ENCODE results near the gene PTBP3.
"Not testable (repeated sequence)": the region's sequence is repeated elsewhere in the genome, so short reads cannot be mapped to it uniquely, and the experiment has no call there.

PTBP3 gene

DNA sequence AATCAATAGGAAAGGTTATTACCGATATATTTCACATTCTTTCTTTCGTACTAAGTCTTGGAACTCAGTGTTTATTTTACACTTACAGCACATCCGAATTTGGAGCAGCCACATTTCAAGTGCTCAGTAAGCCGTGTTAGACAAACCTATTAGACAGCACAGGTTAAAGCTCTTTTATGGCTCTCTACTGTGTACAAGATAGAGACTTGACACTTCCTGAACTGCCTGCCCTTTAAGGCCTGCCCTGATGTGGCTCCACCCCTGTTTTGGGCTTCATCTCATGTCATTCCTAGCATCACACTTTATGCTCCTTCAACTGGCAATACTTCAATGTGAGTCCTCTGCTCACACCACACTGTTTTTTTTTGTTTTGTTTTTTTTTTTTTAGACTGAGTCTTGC is 134.8 kb downstream of the PTBP3 start:
- TF ChIP-seq, protein P1, sequence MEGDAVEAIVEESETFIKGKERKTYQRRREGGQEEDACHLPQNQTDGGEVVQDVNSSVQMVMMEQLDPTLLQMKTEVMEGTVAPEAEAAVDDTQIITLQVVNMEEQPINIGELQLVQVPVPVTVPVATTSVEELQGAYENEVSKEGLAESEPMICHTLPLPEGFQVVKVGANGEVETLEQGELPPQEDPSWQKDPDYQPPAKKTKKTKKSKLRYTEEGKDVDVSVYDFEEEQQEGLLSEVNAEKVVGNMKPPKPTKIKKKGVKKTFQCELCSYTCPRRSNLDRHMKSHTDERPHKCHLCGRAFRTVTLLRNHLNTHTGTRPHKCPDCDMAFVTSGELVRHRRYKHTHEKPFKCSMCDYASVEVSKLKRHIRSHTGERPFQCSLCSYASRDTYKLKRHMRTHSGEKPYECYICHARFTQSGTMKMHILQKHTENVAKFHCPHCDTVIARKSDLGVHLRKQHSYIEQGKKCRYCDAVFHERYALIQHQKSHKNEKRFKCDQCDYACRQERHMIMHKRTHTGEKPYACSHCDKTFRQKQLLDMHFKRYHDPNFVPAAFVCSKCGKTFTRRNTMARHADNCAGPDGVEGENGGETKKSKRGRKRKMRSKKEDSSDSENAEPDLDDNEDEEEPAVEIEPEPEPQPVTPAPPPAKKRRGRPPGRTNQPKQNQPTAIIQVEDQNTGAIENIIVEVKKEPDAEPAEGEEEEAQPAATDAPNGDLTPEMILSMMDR (IDR thresholded peaks at IDR 0.05; ENCODE audit: low read length), result no peak
- no peak for TF ChIP-seq EZH2 (IDR thresholded peaks at IDR 0.05; ENCODE audit: borderline replicate concordance, low read length)
- Histone ChIP-seq H3K4me3 (ENCODE audit: low read depth, low read length, poor library complexity, severe bottlenecking) (no peak overlapping the region), H3K36me3 (ENCODE audit: insufficient read depth, low read length) (no peaks in the 10 kb centered on the region), H2AFZ (ENCODE audit: low read length) (no peak overlapping the region), H3K9me3 (ENCODE audit: low read length) (no peaks in the 10 kb centered on the region), H3K27me3 (ENCODE audit: insufficient read depth, low read length) (no peaks in the 10 kb centered on the region), H3K9me2 (ENCODE audit: low read depth, low read length) (no peaks in the 10 kb centered on the region), H3K27ac (ENCODE audit: low read depth, low read length, poor library complexity, severe bottlenecking) (no peak overlapping the region), H3K79me2 (ENCODE audit: insufficient read depth, low read length) (no peaks in the 10 kb centered on the region), H3F3A (ENCODE audit: insufficient read depth, low read length) (no peaks in the 10 kb centered on the region), H4K20me1 (ENCODE audit: insufficient read depth, low read length) (no peaks in the 10 kb centered on the region), H3K4me2 (ENCODE audit: low read length) (no peak overlapping the region), H3K9ac (ENCODE audit: low read length) (no peak overlapping the region), H3K4me1 (ENCODE audit: insufficient read depth, low read length, severe bottlenecking) (no peaks in the 10 kb centered on the region)

DNA sequence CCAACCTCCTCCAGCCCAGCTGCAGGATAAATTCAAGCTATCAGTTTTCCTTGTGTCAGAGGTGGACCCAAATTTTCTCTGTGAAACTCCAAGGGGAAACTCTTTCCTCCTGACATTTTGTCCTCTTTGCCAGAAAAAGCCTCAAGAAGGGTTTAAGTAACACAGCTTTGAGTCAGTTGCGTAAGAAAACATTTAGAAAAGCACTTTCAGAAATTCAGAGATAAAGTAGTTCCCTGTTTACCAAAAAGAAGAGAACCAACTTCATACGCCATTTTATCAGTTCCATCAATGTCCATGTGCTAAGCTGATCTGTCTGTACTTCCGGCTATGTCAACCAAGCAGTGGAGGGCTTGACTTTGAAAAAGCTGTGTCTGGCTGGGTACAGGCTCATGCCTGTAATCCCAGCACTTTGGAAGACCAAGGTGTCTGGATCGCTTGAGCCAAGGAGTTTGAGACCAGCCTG is 138.4 kb downstream of the PTBP3 start:
- Histone ChIP-seq H3K36me3 (ENCODE audit: insufficient read depth, low read length) (no peaks in the 10 kb centered on the region), H3F3A (ENCODE audit: insufficient read depth, low read length) (no peaks in the 10 kb centered on the region), H3K4me2 (ENCODE audit: low read length) (no peak overlapping the region), H2AFZ (ENCODE audit: low read length) (no peak overlapping the region), H4K20me1 (ENCODE audit: insufficient read depth, low read length) (no peaks in the 10 kb centered on the region), H3K4me1 (ENCODE audit: insufficient read depth, low read length, severe bottlenecking) (no peaks in the 10 kb centered on the region), H3K9me2 (ENCODE audit: low read depth, low read length) (no peaks in the 10 kb centered on the region), H3K27me3 (ENCODE audit: insufficient read depth, low read length) (no peaks in the 10 kb centered on the region), H3K9ac (ENCODE audit: low read length) (no peak overlapping the region), H3K79me2 (ENCODE audit: insufficient read depth, low read length) (no peaks in the 10 kb centered on the region), H3K27ac (ENCODE audit: low read depth, low read length, poor library complexity, severe bottlenecking) (no peak overlapping the region), H3K4me3 (ENCODE audit: low read depth, low read length, poor library complexity, severe bottlenecking) (no peak overlapping the region), H3K9me3 (ENCODE audit: low read length) (no peaks in the 10 kb centered on the region)
- TF ChIP-seq, protein P1 (IDR thresholded peaks at IDR 0.05; ENCODE audit: low read length), result no peak
- TF ChIP-seq EZH2 (IDR thresholded peaks at IDR 0.05; ENCODE audit: borderline replicate concordance, low read length), result no peak

DNA sequence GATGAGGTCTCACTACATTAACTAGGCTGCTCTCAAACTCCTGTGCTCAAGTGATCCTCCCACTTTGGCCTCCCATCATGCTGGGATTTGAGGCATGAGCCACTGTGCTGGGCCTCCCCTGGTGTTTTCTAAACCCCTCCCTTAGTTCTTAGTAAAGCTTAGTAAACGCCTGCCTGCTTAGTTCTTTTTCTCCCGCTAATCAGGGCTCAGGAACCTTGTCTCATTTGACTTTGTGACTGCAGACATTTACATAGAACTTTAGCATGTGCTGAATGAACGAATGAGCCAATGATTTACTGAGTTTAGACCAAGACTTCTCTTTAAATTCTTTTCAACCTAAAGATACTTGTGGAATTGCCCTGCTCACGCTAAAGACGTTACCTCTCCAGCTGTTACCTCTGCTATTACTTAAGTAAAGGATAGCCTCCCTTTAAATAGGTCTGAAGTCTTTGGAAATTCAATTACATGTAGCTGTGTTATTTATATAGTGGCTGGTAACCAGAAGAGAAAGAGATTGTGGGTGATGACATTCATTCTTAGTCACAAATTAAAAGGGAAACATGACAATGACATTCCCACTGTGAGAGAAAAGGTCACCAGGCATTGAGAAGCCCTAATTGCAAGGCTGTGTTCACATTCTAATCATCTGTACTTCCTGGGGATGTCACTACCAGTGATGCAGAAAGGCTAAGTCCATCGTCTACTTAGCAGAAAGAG is 139.7 kb downstream of the PTBP3 start:
- no peaks in the 10 kb centered on the region for H3K9me2 ChIP-seq (ENCODE audit: low read depth, low read length)
- H2AFZ ChIP-seq (ENCODE audit: low read length), result no peak overlapping the region
- no peak overlapping the region for H3K4me3 ChIP-seq (ENCODE audit: low read depth, low read length, poor library complexity, severe bottlenecking)
- H3K36me3 ChIP-seq (ENCODE audit: insufficient read depth, low read length), result no peaks in the 10 kb centered on the region
- TF ChIP-seq EZH2 (IDR thresholded peaks at IDR 0.05; ENCODE audit: borderline replicate concordance, low read length), result no peak
- TF ChIP-seq, protein P1 (IDR thresholded peaks at IDR 0.05; ENCODE audit: low read length), result no peak
- H3K9ac ChIP-seq (ENCODE audit: low read length), result no peak overlapping the region
- H4K20me1 ChIP-seq (ENCODE audit: insufficient read depth, low read length), result no peaks in the 10 kb centered on the region
- H3K27ac ChIP-seq (ENCODE audit: low read depth, low read length, poor library complexity, severe bottlenecking), result no peak overlapping the region
- no peaks in the 10 kb centered on the region for H3K9me3 ChIP-seq (ENCODE audit: low read length)
- no peaks in the 10 kb centered on the region for H3K4me1 ChIP-seq (ENCODE audit: insufficient read depth, low read length, severe bottlenecking)
- H3K27me3 ChIP-seq (ENCODE audit: insufficient read depth, low read length), result no peaks in the 10 kb centered on the region
- no peaks in the 10 kb centered on the region for H3K79me2 ChIP-seq (ENCODE audit: insufficient read depth, low read length)
- H3K4me2 ChIP-seq (ENCODE audit: low read length), result no peak overlapping the region
- H3F3A ChIP-seq (ENCODE audit: insufficient read depth, low read length), result no peaks in the 10 kb centered on the region

- H2AFZ ChIP-seq (ENCODE audit: low read length); H4K20me1 ChIP-seq (ENCODE audit: insufficient read depth, low read length); H3F3A ChIP-seq (ENCODE audit: insufficient read depth, low read length); H3K4me3 ChIP-seq (ENCODE audit: low read depth, low read length, poor library complexity, severe bottlenecking); H3K9me2 ChIP-seq (ENCODE audit: low read depth, low read length); H3K9me3 ChIP-seq (ENCODE audit: low read length); H3K36me3 ChIP-seq (ENCODE audit: insufficient read depth, low read length); H3K27me3 ChIP-seq (ENCODE audit: insufficient read depth, low read length); H3K79me2 ChIP-seq (ENCODE audit: insufficient read depth, low read length); H3K4me2 ChIP-seq (ENCODE audit: low read length); H3K4me1 ChIP-seq (ENCODE audit: insufficient read depth, low read length, severe bottlenecking); H3K9ac ChIP-seq (ENCODE audit: low read length); H3K27ac ChIP-seq (ENCODE audit: low read depth, low read length, poor library complexity, severe bottlenecking): not testable (repeated sequence)
Observed at GRCh38 chr9:112190320-112190719, 143.1 kb downstream of the PTBP3 start.
